Kidney epithelial cell (primary cell): ENCODE data around the gene FBXO3. TPM values are rescaled to one million over a fixed set of nuclear protein-coding genes. Genes with fewer than 3 reads are reported as not detected.

Source experiments
- DNase-seq: peaks from one replicate; pipeline ENCODE4 v3.0.0-alpha.2; 2010; ENCODE audit warnings: low read depth
- H3K27me3 ChIP-seq: 2 replicates; pipeline ENCODE4 v1.6.0; 2011; ENCODE audit warnings: low read length; ENCODE audit not compliant: control insufficient read depth, insufficient read depth
- H3K36me3 ChIP-seq: 2 replicates; pipeline ENCODE4 v1.5.1; 2011; ENCODE audit warnings: low read length; ENCODE audit not compliant: control insufficient read depth, insufficient read depth
- H3K4me3 ChIP-seq: 2 replicates; pipeline ENCODE4 v1.5.1; 2011; ENCODE audit warnings: low read depth, mild to moderate bottlenecking, control low read depth, low read length
- CTCF ChIP-seq: IDR thresholded peaks from 2 replicates; pipeline ENCODE4 v1.5.1; 2011; ENCODE audit warnings: mild to moderate bottlenecking, moderate library complexity, low read length, control low read depth, inconsistent platforms; ENCODE audit not compliant: insufficient read depth, poor library complexity, severe bottlenecking
- total RNA-seq: library from RNA; depleted of rRNA; stranded (reverse); fragments of >200 nt; gene quantifications from 2 replicates; pipeline ENCODE4 v1.2.3, GENCODE V29; 2015

The FBXO3 gene
- total RNA-seq, 1 donor from 2014 or later: 34.6 TPM

GRCh38 chr11:33736148-33736812 lies 38.0 kb downstream of the FBXO3 start, which contains the start of gene CD59:
CD59 (minus strand) TSS chr11:33736423; CDS start chr11:33722445, 13,978 bp downstream.
- Histone ChIP-seq H3K4me3 (peak within 1 kb of the TSS; percentile 81), H3K27me3 (no peaks in the 10 kb centered on the region), H3K36me3 (peaks cover 2% of the 10 kb centered on the region)
- peak; percentile 67 for DNase-seq
- no peak for TF ChIP-seq CTCF

- peak overlapping the region; percentile 81 for H3K4me3 ChIP-seq
- H3K36me3 ChIP-seq: peaks cover 2% of the 10 kb centered on the region
- H3K27me3 ChIP-seq: no peaks in the 10 kb centered on the region
- TF ChIP-seq CTCF: no peak
- DNase-seq: no peak
Observed at GRCh38 chr11:33735271-33736147, 38.8 kb downstream of the FBXO3 start.

GRCh38 chr11:33734441-33735270 lies 39.7 kb downstream of the FBXO3 start:
- DNase-seq: no peak
- no peak for TF ChIP-seq CTCF
- Histone ChIP-seq H3K36me3 (peaks cover 2% of the 10 kb centered on the region), H3K27me3 (no peaks in the 10 kb centered on the region), H3K4me3 (peak overlapping the region; percentile 81)

DNA sequence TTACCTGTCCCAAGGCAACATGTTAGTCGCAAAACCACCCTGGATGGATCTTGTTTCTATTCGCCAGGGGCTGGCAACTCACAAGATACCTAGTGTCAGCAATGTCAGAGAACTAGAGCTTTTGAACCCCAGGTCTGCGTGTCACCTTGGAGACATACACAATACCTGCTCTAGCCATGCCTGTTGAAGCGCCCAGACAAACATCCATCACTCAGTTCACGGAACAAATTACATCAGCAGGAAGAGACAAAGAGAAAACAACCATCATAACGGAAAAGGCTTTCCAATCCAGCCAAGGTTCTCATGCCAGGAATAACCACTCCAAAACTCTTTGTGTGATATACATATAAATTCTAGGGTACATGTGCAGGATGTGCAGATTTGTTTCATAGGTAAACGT lies 40.3 kb downstream of the FBXO3 start:
- DNase-seq: no peak
- H3K4me3 ChIP-seq: peak overlapping the region; percentile 81
- no peak for TF ChIP-seq CTCF
- no peaks in the 10 kb centered on the region for H3K27me3 ChIP-seq
- peaks cover 2% of the 10 kb centered on the region for H3K36me3 ChIP-seq

DNA sequence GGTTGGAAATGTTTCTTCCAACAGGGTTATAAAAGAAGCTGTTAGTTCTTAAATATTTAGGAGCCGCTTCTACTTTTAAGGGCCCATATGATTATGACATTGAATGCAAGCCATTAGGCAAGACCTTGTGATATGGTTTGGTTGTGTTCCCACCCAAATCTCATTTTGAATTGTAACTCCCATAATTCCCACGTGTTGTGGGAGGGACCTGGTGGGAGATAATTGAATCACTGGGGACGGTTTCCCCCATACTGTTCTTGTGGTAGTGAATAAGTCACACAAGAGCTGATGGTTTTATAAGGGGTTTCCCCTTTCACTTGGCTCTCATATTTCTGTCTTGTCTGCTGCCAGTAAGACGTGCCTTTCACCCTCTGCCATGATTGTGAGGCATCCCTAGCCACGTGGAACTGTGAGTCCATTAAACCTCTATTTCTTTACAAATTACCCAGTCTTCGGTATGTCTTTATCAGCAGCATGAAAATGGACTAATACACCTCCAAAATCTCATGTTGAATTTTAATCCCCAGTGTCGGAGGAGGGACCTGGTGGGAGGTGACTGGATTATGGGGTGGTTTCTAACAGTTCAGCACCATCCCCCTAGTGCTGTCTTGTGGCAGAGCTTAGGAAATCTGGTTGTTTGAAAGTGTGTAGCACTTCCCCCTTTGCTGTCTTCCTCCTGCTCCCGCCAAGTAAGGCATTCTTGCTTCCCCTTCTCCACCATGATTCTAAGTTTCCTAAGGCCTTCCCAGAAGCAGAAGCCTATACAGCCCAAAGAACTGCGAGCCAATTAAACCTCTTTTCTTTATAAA lies 42.4 kb downstream of the FBXO3 start:
- no peak for DNase-seq
- no peak overlapping the region for H3K4me3 ChIP-seq
- no peaks in the 10 kb centered on the region for H3K27me3 ChIP-seq
- H3K36me3 ChIP-seq: peaks cover 2% of the 10 kb centered on the region
- TF ChIP-seq CTCF: no peak
